ENCODE results near the gene RPUSD1.

DNA sequence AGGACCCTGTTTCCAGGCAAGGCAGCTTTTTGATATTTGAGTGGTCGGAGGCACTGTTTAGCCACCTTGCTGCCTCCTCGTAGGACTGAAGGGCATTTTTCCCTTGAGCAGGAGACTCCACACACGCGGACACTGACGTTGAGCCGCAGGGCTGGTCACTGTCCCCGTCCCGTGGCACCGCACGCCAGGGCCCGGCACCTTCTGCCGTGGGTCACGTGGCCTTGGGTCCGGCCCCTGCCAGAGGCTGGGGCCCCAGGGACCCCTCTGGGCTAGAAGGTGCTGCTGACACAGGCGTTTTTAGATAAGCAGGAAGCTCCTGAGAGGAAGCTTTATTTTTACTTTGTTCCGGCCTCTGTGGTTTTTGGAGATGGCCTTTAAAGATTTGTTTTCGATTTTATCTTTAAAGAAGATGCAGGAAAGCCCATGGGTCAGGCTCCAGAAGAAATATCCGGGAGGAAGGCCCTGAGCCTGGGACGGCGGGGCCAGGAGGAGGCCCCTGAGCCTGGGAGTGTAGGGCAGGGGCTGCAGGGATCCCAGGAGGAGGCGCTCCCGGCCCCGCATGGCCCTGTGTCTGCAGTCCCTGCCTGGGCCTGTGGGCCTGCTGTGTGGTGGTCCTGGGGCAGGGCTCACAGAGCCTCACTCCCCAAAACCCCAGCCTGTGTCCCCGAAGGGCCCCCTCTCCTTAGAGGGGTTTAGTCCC is 42.8 kb upstream of the RPUSD1 start:
- no peak for TF ChIP-seq EP300 (IDR thresholded peaks at IDR 0.05)
- TF ChIP-seq, protein P1, sequence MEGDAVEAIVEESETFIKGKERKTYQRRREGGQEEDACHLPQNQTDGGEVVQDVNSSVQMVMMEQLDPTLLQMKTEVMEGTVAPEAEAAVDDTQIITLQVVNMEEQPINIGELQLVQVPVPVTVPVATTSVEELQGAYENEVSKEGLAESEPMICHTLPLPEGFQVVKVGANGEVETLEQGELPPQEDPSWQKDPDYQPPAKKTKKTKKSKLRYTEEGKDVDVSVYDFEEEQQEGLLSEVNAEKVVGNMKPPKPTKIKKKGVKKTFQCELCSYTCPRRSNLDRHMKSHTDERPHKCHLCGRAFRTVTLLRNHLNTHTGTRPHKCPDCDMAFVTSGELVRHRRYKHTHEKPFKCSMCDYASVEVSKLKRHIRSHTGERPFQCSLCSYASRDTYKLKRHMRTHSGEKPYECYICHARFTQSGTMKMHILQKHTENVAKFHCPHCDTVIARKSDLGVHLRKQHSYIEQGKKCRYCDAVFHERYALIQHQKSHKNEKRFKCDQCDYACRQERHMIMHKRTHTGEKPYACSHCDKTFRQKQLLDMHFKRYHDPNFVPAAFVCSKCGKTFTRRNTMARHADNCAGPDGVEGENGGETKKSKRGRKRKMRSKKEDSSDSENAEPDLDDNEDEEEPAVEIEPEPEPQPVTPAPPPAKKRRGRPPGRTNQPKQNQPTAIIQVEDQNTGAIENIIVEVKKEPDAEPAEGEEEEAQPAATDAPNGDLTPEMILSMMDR (IDR thresholded peaks at IDR 0.05) = no peak
- TF ChIP-seq POLR2AphosphoS5 (IDR thresholded peaks at IDR 0.05) = no peak

Data from sigmoid colon (tissue), 4 donors.